GM19035 (cell line): ENCODE measurements around the gene TUBA4A.
"Not testable (repeated sequence)": the region's sequence is repeated elsewhere in the genome, so short reads cannot be mapped to it uniquely, and the experiment has no call there.

Experiments used
- ATAC-seq: cut with Tn5 transposase; IDR thresholded peaks from one replicate; pipeline ENCODE4 v1.9.1; 2021; ENCODE audit not compliant: unreplicated experiment

TUBA4A gene

GRCh38 chr2:219214141-219214540 lies 39.6 kb downstream of the TUBA4A start:
- no peak for ATAC-seq

- ATAC-seq, result no peak
These were observed 40.1 kb downstream of the TUBA4A start for GRCh38 chr2:219213486-219214071.

DNA sequence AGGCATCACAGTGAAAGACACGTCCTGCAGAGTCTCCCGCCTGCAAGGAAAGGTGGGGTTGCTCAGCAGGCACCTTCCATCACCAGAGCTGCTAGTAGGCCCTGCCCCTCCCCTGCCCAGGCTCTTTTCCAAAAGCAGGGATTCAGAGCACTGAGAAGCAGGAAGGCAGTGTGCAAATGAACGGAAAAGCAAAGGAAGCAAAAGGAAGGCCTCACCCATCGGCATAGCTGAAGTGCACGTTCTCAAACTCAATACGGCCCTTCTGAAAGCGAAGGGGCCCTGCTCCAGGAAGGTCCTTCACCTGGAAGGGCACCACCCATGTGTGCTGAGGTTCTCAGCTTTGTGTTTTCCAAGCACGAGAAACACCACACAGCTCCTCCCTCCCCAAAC lies 40.7 kb downstream of the TUBA4A start:
- ATAC-seq, result no peak

- ATAC-seq, result no peak
These were observed 42.8 kb downstream of the TUBA4A start for GRCh38 chr2:219210886-219211362.

GRCh38 chr2:219210196-219210885 lies 43.4 kb downstream of the TUBA4A start:
- ATAC-seq, result no peak

- no peak for ATAC-seq
These were observed 44.2 kb downstream of the TUBA4A start for GRCh38 chr2:219209236-219210195.

GRCh38 chr2:219207884-219208740 lies 45.6 kb downstream of the TUBA4A start:
- ATAC-seq, result no peak

- ATAC-seq, result no peak
These were observed 46.4 kb downstream of the TUBA4A start for GRCh38 chr2:219207134-219207883.

DNA sequence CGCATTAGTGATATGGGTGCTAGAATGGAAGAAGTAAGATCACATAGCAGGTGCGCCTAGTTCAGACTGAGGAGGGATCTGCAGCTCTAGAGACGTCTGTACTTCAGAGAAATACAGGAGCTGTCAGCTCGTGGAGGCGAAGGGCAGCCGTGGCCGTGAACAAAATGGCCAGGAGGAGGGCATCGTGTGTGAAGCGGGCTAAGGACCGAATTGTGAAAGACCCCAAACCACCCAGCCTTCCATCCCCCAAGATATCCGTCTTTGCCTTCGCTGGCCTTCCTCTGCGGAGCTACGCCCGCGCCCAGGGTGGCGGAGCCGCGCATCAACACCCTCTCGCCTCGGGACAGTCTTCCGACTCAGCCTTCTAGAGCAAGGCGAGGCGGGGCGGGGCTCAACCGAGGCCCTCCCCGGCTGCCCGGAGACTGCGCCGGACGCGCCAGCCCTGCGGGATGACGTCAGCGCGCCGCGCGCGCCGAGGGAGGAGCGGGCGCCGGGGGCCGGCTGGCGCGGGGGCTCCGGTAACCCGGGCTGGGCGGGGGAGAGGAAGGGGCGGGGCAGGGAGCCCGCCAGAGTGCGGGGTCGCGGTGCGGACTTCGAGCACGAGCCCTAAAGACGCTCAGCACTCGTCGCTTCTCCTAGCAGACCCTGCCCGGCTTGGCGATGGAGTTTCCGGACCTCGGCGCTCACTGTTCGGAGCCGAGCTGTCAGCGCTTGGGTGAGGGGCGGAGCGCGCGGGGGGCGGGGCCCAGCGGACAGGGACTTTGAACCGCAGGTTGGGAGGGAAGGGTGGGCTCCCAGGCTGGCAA lies 47.2 kb downstream of the TUBA4A start, which contains the start of gene ZFAND2B:
ZFAND2B (plus strand) TSS at position 455 of the 806 bp plus-strand sequence; CDS start at position 661, 206 bp downstream.
- ATAC-seq, result peak; percentile 97

- no peak for ATAC-seq
These were observed 47.8 kb downstream of the TUBA4A start for GRCh38 chr2:219205981-219206327.

- ATAC-seq, result no peak
These were observed 48.6 kb downstream of the TUBA4A start for GRCh38 chr2:219205165-219205538.

- ATAC-seq, result no peak
These were observed 49.1 kb downstream of the TUBA4A start for GRCh38 chr2:219204425-219205164.

GRCh38 chr2:219201331-219201730 lies 52.4 kb downstream of the TUBA4A start:
- not testable (repeated sequence) for ATAC-seq

DNA sequence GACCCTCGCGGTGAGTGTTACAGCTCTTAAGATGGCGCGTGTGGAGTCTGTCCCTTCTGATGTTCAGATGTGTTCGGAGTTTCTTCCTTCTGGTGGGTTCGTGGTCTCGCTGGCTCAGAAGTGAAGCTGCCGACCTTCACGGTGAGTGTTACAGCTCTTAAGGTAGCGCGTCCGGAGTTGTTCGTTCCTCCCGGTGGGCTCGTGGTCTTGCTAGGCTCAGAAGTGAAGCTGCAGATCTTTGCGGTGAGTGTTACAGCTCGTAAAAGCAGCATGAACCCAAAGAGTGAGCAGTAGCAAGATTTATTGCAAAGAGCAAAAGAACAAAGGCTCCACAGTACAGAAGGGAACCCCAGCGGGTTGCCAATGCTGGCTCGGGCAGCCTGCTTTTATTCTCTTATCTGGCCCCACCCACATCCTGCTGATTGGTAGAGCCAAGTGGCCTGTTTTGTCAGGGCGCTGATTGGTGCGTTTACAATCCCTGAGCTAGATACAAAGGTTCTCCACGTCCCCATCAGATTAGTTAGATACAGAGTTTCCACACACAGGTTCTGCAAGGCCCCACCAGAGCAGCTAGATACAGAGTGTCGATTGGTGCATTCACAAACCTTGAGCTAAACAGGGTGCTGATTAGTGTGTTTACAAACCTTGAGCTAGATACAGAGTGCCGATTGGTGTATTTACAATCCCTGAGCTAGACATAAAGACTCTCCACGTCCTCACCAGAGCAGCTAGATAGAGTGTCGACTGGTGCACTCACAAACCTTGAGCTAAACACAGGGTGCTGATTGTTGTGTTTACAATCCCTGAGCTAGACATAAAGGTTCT lies 53.0 kb downstream of the TUBA4A start:
- ATAC-seq, result not testable (repeated sequence)
